Choroid plexus epithelial cell (primary cell): ENCODE results near the gene EBF3.

ENCODE experiments used
- DNase-seq: peaks from one replicate; pipeline ENCODE4 v3.0.0-alpha.2; 2010; ENCODE audit warnings: low read depth
- H3K4me3 ChIP-seq: 2 replicates; pipeline ENCODE4 v1.5.1; 2011; ENCODE audit warnings: low read depth, mild to moderate bottlenecking, control low read depth, low read length, moderate library complexity
- CTCF ChIP-seq: conservative IDR thresholded peaks from 2 replicates; pipeline ENCODE4 v1.5.1; 2011; ENCODE audit warnings: low read depth, mild to moderate bottlenecking, control low read depth, inconsistent platforms, low read length, moderate library complexity

Gene EBF3

GRCh38 chr10:129982825-129983224, 18.8 kb upstream of the EBF3 start:
- TF ChIP-seq CTCF: no peak
- no peak for DNase-seq
- no peak overlapping the region for H3K4me3 ChIP-seq

- no peak for TF ChIP-seq CTCF
- no peak overlapping the region for H3K4me3 ChIP-seq
Observed at GRCh38 chr10:129978980-129979379, 14.9 kb upstream of the EBF3 start.

GRCh38 chr10:129978322-129978721, 14.2 kb upstream of the EBF3 start:
- DNase-seq: no peak
- no peak overlapping the region for H3K4me3 ChIP-seq
- no peak for TF ChIP-seq CTCF

More at GRCh38 chr10:129978980-129979379, 14.9 kb upstream of the EBF3 start:
- DNase-seq: no peak

- TF ChIP-seq CTCF: no peak
- H3K4me3 ChIP-seq: no peak overlapping the region
- no peak for DNase-seq
Observed at GRCh38 chr10:129977794-129978193, 13.7 kb upstream of the EBF3 start.

- TF ChIP-seq CTCF: no peak
- DNase-seq: no peak
- H3K4me3 ChIP-seq: no peak overlapping the region
Observed at GRCh38 chr10:129973674-129974059, 9.6 kb upstream of the EBF3 start.

GRCh38 chr10:129972966-129973673, 9.0 kb upstream of the EBF3 start:
- DNase-seq: no peak
- TF ChIP-seq CTCF: no peak
- no peak overlapping the region for H3K4me3 ChIP-seq
